Caco-2 (cell line): ENCODE measurements around the gene SDR9C7. TPM values are rescaled to one million over a fixed set of nuclear protein-coding genes. Genes with fewer than 3 reads are reported as not detected.
A peak's percentile ranks its signal among the peaks of the same experiment; 100 is the strongest.
"Not testable (repeated sequence)": the region's sequence is repeated elsewhere in the genome, so short reads cannot be mapped to it uniquely, and the experiment has no call there.

Source experiments
- BruUV-seq: library from RNA; stranded (reverse); fragments of 400-500 nt; replicated peaks from 2 replicates; lab custom pipeline; 2021; lab: Mats Ljungman, UMichigan
- CTCF ChIA-PET: fragments of 300-600 bp; sonication (Branson Sonifier 250); formaldehyde crosslinking; loops from one replicate; lab custom pipeline; 2022; ENCODE audit warnings: antibody characterized with exemption; lab: Charles Lee
- POLR2A ChIA-PET: fragments of 300-600 bp; sonication (Branson Sonifier 250); formaldehyde crosslinking; loops from one replicate; lab custom pipeline; 2022; ENCODE audit warnings: antibody characterized with exemption; lab: Charles Lee
- DNase-seq, 2 experiments: peaks; one replicate each; pipeline versions ENCODE4 v3.0.0 to v3.0.0-alpha.2; 2020 to 2022
- H3K27me3 ChIP-seq: replicated peaks from 2 replicates; pipeline ENCODE4 v1.6.0; 2011; ENCODE audit warnings: low read length; ENCODE audit not compliant: control insufficient read depth, insufficient read depth
- H3K36me3 ChIP-seq: 2 replicates; pipeline ENCODE4 v1.5.1; 2011; ENCODE audit warnings: low read length; ENCODE audit not compliant: control insufficient read depth, insufficient read depth
- H3K4me1 ChIP-seq: fragments of 250-450 bp; sonication (Bioruptor Pico); 2 replicates; pipeline ENCODE4 v1.5.1; 2020; ENCODE audit warnings: mild to moderate bottlenecking
- H3K4me3 ChIP-seq: 2 replicates; pipeline ENCODE4 v1.5.1; 2011; ENCODE audit warnings: low read depth, mild to moderate bottlenecking, control low read depth, low read length
- H3K9me3 ChIP-seq: fragments of 250-450 bp; sonication (Bioruptor Pico); 2 replicates; pipeline ENCODE4 v1.5.1; 2020; ENCODE audit warnings: mild to moderate bottlenecking, moderate library complexity
- H3K27ac Mint-ChIP-seq: one replicate; pipeline ENCODE4 v1.8.0; 2022; ENCODE audit warnings: mixed read lengths; ENCODE audit not compliant: unreplicated experiment
- H3K27me3 Mint-ChIP-seq: one replicate; pipeline ENCODE4 v1.8.0; 2022; ENCODE audit warnings: mixed read lengths; ENCODE audit not compliant: insufficient read depth, unreplicated experiment
- H3K36me3 Mint-ChIP-seq: one replicate; pipeline ENCODE4 v1.8.0; 2022; ENCODE audit warnings: mild to moderate bottlenecking, mixed read lengths; ENCODE audit not compliant: insufficient read depth, unreplicated experiment
- H3K4me1 Mint-ChIP-seq: one replicate; pipeline ENCODE4 v1.8.0; 2022; ENCODE audit warnings: low read depth, mixed read lengths; ENCODE audit not compliant: unreplicated experiment
- H3K4me3 Mint-ChIP-seq: one replicate; pipeline ENCODE4 v1.8.0; 2022; ENCODE audit warnings: mild to moderate bottlenecking, moderate library complexity, mixed read lengths; ENCODE audit not compliant: unreplicated experiment
- H3K9me3 Mint-ChIP-seq: one replicate; pipeline ENCODE4 v1.8.0; 2022; ENCODE audit warnings: mixed read lengths; ENCODE audit not compliant: unreplicated experiment
- intact Hi-C: fragments of 100-400 bp; cut with micrococcal nuclease; formaldehyde crosslinking; loops from one replicate; pipeline ENCODE4 v1.10.0; 2022; ENCODE audit not compliant: unreplicated experiment
- total RNA-seq: library from RNA; stranded (reverse); gene quantifications from 2 replicates; pipeline ENCODE4 v1.2.3, GENCODE V29; 2022
- TF ChIP-seq, protein P1 (sequence below), 2 experiments: fragments of 200-600 bp in 1 of 2; IDR thresholded peaks; 1 replicate in 1 of 2; 2 replicates in 1 of 2; pipeline versions ENCODE4 v1.5.1 to v1.8.0; 2011 to 2022; ENCODE audit warnings: antibody characterized with exemption in 1 of 2, control low read depth in 1 of 2, inconsistent platforms in 1 of 2, low read depth in 1 of 2, low read length in 1 of 2, mild to moderate bottlenecking in 1 of 2, moderate library complexity in 1 of 2; ENCODE audit not compliant: insufficient read depth in 1 of 2, severe bottlenecking in 1 of 2, unreplicated experiment in 1 of 2

SDR9C7 gene
- total RNA-seq, 1 experiment from 2014 or later, result not detected

DNA sequence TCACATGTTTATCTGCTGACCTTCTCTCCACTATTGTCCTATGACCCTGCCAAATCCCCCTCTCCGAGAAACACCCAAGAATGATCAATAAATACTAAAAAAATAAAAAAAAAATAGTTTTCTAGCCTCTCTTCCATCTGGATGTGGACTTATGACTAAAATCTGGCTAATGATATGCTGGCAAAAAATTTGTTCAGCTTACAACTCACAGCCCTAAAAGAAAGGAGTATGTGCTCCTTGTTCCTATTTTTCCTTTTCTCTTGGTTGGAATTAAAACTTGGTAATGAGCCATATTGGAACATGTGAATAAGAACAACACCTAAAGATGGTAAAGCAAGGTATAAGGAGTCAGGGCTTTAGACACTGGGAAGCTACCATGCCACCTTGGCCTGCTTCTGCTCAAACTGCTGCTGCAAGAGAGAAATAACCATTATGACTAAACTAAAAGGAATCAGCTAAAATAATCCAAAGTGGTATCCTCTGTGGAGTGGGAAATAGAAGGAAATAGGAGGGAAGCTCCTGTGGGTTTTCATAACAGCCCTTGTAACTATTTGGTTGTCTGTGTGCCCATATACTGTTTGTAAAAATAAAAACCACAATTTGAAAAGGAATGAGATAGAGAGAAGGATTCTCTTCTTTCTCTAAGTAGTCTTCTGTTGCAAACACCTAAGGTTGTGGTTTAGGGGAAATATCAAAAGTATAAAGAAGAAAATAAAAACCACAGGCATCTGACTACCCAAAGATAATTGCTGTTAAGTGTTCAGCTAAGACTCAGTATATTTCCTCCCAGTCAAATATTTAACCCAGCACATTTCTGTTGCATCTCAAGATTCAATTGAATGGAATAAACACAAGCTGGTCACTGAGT lies 53.8 kb downstream of the SDR9C7 start:
- peaks cover 6% of the 10 kb centered on the region for H3K36me3 Mint-ChIP-seq
- no TSS peak for BruUV-seq
- no peaks in the 10 kb centered on the region for H3K4me1 Mint-ChIP-seq
- Histone ChIP-seq H3K4me3 (no peak overlapping the region), H3K27me3 (no peaks in the 10 kb centered on the region), H3K4me1 (peaks cover 10% of the 10 kb centered on the region; the same call in 1 of the 2 replicates), H3K9me3 (peaks cover 15% of the 10 kb centered on the region), H3K36me3 (no peaks in the 10 kb centered on the region)
- intact Hi-C loops, result no loop called here
- H3K27me3 Mint-ChIP-seq, result no peaks in the 10 kb centered on the region
- TF ChIP-seq, protein P1, sequence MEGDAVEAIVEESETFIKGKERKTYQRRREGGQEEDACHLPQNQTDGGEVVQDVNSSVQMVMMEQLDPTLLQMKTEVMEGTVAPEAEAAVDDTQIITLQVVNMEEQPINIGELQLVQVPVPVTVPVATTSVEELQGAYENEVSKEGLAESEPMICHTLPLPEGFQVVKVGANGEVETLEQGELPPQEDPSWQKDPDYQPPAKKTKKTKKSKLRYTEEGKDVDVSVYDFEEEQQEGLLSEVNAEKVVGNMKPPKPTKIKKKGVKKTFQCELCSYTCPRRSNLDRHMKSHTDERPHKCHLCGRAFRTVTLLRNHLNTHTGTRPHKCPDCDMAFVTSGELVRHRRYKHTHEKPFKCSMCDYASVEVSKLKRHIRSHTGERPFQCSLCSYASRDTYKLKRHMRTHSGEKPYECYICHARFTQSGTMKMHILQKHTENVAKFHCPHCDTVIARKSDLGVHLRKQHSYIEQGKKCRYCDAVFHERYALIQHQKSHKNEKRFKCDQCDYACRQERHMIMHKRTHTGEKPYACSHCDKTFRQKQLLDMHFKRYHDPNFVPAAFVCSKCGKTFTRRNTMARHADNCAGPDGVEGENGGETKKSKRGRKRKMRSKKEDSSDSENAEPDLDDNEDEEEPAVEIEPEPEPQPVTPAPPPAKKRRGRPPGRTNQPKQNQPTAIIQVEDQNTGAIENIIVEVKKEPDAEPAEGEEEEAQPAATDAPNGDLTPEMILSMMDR (IDR thresholded peaks at IDR 0.05; ENCODE audit: insufficient read depth in 1 of 2, low read depth in 1 of 2, low read length in 1 of 2, severe bottlenecking in 1 of 2, unreplicated experiment in 1 of 2), result no peak
- DNase-seq, result no peak
- H3K27ac Mint-ChIP-seq, result no peak overlapping the region
- ChIA-PET POLR2A (no interaction called here), CTCF (no interaction called here)
- H3K4me3 Mint-ChIP-seq, result no peak overlapping the region
- H3K9me3 Mint-ChIP-seq, result peaks cover 70% of the 10 kb centered on the region

DNA sequence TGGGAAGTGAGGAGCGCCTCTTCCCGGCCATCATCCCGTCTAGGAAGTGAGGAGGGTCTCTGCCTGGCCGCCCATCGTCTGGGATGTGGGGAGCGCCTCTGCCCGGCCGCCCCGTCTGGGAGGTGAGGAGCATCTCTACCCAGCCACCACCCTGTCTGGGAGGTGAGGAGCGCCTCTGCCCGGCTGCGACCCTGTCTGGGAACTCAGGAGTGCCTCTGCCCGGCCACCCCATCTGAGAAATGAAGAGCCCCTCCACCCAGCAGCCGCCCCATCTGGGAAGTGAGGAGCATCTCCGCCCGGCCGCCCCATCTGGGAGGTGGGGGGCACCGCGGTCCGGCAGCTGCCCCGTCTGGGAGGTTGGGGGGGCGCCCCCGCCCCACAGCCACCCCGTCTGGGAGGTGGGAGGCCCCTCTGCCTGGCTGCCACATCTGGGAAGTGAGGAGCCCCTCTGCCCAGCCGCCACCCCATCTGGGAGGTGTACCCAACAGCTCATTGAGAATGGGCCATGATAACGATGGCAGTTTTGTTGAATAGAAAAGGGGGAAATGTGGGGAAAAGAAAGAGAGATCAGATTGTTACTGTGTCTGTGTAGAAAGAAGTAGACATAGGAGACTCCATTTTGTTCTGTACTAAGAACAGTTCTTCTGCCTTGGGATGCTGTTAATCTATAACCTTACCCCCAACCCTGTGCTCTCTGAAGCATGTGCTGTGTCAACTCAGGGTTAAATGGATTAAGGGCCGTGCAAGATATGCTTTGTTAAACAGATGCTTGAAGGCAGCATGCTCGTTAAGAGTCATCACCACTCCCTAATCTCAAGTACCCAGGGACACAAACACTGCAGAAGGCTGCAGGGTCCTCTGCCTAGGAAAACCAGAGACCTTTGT lies 54.7 kb downstream of the SDR9C7 start:
- H3K36me3 Mint-ChIP-seq, H3K4me3 ChIP-seq, H3K27me3 Mint-ChIP-seq, CTCF ChIA-PET, H3K4me3 Mint-ChIP-seq, H3K4me1 Mint-ChIP-seq, BruUV-seq, DNase-seq, intact Hi-C loops, H3K36me3 ChIP-seq, H3K27ac Mint-ChIP-seq, POLR2A ChIA-PET, H3K27me3 ChIP-seq: not testable (repeated sequence)
- Histone ChIP-seq H3K9me3 (peaks cover 13% of the 10 kb centered on the region), H3K4me1 (peaks cover 10% of the 10 kb centered on the region; the same call in 1 of the 2 replicates)
- H3K9me3 Mint-ChIP-seq, result peaks cover 63% of the 10 kb centered on the region

DNA sequence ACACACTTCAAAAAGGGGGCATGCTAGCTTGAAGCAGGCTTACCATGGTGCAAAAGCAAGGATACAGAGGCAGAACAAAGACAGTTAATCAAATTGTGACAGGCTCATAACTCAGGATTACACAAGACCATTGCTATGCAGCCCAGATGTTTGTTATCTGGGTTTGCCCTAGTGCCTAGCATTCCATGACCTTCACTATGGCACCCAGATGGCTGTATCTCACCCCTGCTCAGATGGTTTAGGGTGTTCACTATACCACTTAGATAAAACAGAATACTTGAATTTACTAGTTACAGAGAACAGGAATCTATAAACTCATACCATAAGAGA lies 56.2 kb downstream of the SDR9C7 start:
- Mint-ChIP-seq H3K27me3 (no peaks in the 10 kb centered on the region), H3K9me3 (peaks cover 48% of the 10 kb centered on the region), H3K4me3 (no peak overlapping the region), H3K27ac (no peak overlapping the region), H3K36me3 (peaks cover 6% of the 10 kb centered on the region), H3K4me1 (no peaks in the 10 kb centered on the region)
- no TSS peak for BruUV-seq
- Histone ChIP-seq H3K27me3 (no peaks in the 10 kb centered on the region), H3K4me1 (peaks cover 10% of the 10 kb centered on the region; the same call in 1 of the 2 replicates), H3K9me3 (peaks cover 13% of the 10 kb centered on the region), H3K36me3 (no peaks in the 10 kb centered on the region), H3K4me3 (no peak overlapping the region)
- CTCF ChIA-PET, result no interaction called here
- POLR2A ChIA-PET, result no interaction called here
- DNase-seq, result peak in 1 of 2 experiments; percentile 6
- intact Hi-C loops, result no loop called here
- TF ChIP-seq, protein P1 (IDR thresholded peaks at IDR 0.05; ENCODE audit: insufficient read depth in 1 of 2, low read depth in 1 of 2, low read length in 1 of 2, severe bottlenecking in 1 of 2, unreplicated experiment in 1 of 2), result no peak
